Activated CD8-positive, alpha-beta memory T cell treated with anti-CD3 and anti-CD28 coated beads for 24 hours (primary cell): ENCODE results near the gene NTRK2.

Source experiments
- DNase-seq: peaks from one replicate; pipeline ENCODE4 v3.0.0-alpha.2; 2020

The NTRK2 gene

DNA sequence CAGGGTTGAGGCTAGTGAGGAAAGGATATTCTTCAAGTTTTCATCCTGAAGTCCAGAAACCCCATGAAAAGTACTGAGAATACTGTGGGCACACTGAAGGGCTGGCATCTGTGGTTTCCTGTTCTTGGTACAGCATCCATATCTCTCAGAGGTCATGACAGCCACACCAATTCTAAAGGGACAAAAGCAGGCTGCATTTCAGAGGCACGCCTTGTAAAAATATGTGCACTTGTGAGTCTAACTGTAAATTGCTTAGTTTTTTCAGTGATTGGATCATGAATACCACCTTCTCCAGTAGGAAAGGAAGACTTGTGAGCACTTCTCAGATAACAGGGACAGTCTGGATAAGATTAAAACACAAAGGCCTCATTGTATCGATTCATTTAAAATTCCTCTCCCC lies 230.9 kb downstream of the NTRK2 start:
- DNase-seq = no peak

DNA sequence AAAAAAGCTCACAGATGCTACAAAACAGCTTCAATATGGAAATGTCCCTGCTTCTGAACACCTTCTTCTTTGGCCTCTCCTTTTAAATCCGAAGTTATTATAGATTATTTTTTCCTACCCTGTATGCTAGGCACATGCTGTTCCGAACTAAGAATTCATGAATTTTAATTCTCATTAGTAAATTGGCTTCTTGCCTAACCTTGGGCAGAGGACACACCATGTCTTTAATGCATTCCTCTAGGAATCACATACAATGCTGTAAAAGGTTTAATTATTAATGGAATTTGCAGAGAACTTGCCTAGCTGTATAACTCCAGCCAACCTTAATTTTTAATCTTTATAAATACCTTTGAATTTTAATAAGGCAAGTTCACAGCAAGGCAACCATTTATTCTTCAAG lies 234.4 kb downstream of the NTRK2 start:
- no peak for DNase-seq

DNA sequence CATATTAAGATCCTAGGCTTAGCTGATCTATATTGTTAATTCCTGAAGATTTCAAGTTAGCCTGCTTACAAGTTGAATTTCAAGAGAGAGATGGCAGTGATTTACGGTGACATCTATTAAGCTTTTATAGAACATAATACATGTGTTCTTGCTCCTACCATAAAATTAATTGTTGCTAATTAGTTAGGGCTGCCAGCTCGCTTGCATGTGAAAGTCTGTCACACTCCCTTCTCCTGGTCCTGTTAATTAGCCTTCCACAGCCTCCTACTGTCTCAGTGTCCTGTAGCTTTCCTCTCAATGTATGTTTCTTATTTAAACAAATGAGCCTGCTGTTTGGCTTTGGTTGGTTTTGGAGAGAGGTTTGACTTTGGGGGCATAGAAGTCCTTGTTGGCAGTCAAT lies 247.2 kb downstream of the NTRK2 start:
- no peak for DNase-seq

DNA sequence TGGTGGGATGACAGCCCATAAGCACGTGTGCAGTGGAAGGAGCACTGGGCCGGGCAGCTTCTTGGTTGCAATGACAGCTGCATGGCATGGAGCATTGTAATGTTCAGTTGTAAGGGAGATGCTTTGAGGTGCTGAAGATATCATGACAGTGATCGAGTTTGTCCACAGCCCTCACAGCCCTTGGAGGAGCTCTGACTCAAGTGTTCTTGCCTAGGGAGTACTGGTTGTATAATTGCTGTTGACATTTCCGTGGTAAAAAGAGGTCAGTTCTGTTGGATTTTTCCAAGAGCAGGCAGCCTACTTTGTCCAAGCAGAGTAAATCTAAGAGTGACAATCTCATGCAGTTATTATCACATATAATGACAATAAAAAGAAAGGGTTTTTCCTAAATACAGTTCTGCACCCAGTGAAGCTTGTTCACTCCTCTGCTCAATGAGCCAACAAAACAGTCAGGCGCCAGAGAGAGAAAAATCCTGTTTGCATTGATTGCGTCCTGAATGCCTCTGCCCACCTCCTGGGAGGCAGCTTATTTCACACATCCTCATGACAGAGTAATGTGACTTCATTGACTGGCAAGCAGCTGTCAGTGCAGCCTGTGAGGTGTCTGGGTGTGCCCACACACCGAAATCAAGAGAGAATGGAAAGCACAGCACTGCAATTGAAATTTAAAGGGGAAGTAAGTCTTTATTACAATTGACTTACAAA lies 248.0 kb downstream of the NTRK2 start:
- no peak for DNase-seq

DNA sequence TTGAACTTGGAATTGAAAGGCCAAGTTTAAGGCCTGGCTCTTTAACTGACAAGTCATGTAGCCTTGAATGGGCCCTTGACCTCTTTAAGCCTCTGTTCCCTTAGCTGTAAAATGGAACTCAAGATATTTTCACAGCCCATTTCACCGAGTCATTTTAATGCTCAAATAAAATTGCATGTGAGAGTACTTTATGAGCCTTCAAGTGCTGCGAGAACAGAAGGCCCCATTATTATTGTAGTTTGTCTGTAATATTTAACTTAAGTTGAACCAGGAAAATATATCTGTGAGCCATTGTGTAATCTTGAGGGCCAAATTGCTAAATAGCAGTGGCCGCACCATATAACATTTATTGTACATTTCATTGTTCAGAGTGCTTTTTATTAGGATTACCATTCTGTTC lies 249.9 kb downstream of the NTRK2 start:
- no peak for DNase-seq

DNA sequence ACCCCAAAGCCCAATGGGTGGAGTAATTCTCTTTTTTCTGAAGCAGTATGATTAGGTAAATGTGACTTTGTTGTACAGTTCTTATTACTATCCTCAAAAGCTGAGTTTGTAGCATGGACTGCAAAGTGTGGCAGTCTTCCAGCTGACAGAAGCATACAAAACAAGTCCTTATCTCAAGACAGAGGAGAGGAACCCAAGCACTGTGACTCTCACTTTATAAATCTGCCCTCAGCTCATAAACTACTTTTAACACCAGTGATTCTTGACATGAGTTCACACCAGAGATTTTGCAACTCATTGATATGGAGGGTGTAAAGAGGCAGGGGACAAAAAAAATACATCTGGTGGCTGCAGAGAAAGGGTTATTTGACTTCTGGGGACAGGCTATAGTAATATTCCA lies 251.6 kb downstream of the NTRK2 start:
- no peak for DNase-seq

DNA sequence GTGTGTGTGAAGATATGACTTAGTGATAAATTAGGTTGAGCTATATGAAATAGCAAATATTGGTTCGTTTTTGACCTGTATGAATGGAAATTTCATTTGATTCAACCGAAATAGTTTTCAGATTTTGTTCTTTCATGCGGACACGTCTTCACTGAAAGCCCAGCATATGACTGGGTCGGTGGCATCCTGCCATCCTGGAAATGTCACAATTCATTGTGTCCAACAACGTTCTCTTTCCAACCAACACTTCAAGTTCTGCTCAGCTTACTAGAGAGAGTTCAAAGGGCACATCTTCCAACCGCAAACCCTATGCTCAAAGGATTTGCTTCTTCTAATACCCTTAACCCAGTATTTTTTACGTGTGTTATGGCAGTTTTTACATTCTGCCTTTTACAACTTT lies 252.5 kb downstream of the NTRK2 start:
- DNase-seq = no peak

DNA sequence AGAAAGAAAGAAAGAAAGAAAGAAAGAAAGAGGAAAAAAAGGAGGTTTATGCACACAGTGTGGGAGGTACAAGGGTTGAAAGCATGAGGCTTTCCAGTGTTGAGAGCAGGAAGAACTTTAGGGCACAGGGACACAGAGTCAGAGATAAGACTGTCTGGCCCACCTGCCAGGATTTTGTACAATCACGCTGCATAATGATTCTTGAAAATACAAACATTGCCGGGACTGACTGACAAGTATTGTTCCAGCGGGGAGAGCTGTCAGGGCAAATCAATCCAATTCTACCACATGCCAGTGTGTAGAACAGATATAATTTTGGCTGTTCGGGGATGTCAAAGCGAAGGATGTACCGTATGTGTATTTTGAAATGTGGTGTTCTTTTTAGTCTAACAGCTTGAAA lies 254.7 kb downstream of the NTRK2 start:
- DNase-seq = no peak

DNA sequence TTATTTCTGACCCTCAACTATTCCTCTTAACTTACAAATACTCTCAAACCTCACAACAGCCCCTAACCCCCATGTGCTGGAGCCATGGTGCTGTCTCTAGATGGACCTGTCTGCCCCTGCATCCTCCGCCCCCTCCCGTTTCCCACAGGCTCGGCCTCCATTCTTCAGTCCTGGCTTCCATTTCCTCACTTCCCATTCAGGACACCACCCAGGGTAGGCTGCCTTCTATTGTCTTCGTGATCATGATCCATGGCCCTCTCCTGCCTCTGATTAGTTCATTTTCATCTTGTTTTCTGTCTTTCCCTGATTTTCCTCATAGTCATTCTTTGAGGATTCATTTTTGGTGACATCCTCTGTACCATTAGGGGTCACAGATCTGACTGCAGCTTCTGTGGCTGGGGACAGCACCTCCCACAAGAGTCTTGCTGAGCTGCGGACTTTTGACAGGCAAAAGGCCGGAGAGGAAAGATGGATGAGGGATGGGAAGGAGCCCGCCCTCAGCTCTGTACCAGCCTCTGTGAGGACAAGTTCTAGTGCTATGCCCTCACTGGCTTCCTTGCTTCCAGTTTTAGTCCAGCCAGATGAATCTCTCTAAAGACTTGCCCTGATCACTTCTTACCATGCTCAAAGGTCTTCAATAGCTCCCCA lies 255.8 kb downstream of the NTRK2 start:
- DNase-seq = no peak

DNA sequence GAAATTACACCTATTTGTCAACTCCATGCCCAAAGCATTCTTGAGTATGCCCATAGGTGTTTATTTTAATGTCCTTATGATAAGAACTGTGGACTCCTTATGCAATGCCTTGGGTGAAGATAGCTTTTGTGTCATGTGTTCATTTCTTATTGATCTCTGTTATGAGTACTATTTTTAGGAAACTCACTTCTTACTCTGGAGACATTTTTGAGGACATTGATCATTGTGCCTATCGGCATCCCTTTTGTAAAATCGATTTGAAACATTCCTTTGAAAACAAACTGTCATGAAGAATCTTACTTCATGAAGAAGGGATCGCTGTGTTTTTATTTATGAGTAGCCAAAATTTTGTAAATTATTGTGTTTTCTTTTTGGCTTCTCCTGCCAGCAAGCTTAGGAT lies 257.3 kb downstream of the NTRK2 start:
- no peak for DNase-seq

DNA sequence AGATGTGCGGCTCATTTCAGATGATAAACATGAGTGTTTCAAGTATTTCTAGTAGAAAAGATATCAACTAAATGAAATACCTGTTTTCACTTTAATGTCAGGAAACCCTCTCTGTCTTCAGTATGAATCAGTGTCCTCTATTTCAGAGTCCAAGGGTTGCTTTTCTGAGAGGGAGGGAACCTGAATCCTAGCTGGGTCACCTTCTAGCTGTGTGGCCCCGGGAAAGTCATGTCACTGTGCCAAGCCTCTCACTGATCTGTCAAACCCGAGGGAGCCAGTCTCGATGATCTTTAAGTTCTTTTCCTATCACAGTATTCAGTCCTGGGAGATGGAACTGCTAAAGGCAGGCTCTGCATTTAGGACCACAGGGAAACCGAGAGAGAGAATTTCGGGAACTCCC lies 258.9 kb downstream of the NTRK2 start:
- DNase-seq = no peak

DNA sequence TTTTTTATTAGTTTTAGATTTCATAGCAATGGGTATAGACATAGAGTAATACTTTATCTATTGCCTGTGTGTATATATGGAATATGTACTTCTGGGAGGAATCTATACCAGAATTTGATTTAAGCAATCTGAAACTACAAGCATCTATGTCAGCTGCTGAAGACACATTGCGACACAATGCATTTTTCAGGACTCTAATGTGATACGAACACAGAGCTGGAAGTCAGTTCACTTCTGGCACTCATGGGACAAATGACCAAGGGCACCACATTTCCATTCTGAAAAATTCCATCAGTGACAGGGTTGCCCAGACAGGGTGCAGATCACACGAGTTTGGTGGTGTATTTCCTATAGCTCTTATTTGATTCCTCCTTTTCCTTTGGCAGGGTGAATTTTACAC lies 259.5 kb downstream of the NTRK2 start:
- DNase-seq = no peak

DNA sequence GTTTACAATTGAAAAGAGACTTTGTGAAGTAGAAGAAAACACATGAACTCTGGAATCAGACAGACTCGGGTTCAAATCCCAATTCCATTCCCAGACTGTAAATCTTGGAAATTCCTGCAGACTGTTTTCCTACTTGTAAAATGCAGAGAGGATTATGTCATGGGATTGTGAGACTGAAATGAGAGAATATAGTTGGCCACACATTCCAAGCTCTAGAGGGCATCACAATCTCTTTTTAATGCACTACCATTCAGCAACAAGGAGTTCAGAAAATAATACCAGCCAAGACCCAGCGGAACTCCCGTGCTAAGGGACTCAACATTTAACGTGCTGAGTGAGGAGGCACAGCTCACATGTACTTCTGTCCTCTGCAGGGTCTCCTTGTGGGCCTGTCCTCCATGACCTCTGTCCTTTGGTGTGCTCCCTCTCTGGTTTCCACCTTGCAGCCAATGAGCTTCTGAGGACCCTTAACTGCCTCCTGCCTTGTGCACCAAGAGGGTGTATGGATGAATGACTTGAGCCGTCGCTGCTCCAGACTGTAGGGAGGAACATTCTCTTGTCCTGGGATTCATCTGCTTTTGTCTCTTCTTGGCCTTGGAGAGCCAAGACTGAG lies 263.5 kb downstream of the NTRK2 start:
- DNase-seq = no peak

DNA sequence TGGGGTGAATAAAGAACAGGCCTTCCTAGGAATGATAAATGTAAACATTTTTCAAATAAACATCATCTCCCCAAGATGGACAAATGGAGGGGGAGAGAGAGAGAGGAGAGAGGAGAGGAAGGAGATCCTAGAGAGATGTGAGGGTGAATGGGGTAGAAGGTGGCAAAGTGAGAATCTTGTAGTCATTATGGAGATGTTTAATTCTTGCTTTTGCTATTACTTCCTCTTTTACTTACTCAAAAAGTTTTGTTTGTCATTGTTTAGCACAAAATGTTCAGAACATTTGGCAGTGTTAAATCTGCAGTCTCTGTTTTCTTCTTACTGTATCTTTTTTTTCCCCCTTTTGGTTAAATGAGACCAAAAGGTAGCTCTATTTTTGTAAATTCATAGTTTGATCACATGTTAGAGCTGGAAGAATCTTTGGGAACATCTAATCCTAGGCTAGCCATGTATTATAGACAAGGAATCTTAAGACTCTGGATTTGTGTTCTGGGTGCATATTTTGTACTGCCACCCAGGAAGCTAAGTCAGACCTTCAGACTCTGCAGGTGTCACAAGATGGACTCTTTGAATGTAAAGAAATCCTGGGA lies 266.1 kb downstream of the NTRK2 start:
- DNase-seq = no peak

DNA sequence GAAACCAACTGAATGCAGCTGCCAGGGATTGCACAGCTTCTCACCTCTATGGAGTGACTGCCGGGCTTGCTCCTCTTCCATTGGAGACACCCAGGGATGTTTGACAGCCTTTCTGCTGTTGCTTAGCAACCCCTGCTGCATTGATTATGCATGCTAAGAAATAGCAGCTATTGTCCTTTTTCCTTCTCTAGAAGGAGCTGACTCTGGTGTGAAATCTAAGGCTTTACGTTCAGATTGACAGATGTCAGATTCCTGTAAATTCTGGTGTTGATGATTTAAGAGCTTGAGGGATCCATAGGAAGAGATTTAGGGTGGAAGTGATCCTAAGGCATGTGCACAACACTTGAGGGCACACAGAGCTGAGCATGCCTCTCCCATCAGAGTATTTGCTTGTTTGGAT lies 267.7 kb downstream of the NTRK2 start:
- DNase-seq = no peak

DNA sequence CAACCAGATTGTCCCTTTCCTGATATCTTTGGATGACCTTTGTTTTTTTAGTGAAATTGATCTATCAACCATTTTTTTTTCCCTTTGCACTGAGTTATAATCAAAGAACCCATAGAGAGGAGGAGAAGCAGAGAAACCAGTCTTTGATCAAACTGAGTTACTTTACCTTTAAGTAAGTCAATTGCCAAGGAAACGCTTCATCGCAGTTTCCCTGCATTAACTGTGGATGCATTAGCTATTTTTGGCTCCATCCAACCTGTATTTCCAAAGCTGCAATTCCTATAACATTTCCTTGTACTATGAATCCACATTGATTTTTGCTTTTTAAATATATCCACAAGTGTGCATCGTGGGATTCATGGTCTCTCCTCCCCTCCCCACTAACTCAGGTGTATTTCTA lies 268.1 kb downstream of the NTRK2 start:
- DNase-seq = no peak

DNA sequence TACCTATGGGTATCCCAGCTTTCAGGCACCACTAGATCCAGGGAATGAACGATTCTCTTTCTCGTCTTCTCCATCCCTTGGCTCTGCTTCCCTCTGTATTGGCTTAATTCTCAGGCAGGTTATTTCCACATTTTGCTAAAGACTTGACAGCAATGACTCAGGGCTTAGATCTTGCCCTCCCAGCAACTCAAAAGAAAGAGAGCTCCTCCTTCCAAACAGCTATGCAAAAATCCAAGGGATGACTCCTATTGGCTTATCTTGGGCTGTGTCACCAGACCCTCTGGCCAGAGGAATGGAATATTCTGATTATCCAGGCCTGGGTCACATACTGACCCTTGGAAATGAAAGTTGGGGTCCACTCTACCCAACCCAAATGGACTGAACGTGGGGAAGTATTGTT lies 270.2 kb downstream of the NTRK2 start:
- DNase-seq = no peak

DNA sequence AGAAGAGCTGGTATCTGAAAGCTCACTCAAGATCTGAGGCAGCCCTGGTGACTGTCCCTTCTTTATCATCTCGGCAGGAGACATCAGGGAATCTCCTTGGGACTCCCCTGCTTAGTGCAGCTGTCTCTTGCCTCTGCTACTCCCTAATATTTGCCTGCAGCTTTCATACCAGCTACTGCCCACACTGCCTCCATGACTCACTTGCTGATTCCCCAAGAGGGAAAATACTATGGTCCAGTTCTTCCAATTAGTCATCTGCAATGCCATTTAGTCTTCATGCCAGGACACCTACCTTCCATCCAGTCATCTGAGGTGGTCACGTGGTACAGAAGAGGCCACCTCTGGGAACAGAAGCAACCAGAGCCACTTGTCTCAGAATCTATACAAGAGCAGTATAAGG lies 270.8 kb downstream of the NTRK2 start:
- no peak for DNase-seq

DNA sequence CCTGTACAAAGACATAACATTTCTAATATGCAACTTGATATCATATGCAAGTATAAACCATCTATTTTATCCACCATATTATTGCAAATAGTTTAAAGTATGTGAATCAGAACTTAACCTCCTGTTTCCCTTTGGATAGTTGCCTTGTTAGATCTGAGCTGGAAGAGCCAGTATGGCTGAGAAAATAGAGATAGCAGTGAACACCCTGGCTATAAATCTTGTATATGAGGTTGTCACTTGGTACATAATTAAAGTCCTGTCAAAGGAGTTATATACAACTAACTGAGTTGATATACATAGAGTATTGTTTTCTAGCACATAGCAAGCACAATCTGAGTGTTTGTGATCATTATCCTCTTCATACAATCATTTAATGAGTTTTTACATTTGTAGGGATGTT lies 272.3 kb downstream of the NTRK2 start:
- DNase-seq = no peak

DNA sequence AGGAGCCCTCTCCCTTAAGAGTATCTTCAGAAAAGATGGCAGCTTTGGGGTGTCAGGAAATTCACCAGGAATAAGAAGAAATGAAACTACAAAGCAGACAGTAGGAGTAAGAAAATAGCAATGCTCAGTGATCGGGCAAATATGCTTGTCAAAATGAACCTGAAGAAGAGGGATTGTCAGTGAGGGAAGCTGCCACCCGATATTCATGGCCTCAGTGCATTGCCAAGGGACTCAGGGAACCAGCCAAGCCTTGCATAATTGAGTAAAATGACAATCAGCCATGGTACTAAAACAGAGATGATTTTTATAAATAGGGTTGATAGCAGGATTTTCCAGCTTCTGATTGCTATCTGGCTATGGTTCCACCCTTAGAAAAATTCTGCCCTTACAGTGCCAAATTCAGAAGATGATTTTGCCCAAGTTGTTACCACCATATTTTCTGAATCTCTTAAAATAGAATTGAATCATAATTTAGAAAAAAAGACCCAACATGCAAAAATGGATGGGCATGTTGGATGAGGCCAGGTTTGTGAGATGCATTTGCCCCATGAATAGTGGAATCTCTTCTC lies 274.0 kb downstream of the NTRK2 start:
- no peak for DNase-seq

DNA sequence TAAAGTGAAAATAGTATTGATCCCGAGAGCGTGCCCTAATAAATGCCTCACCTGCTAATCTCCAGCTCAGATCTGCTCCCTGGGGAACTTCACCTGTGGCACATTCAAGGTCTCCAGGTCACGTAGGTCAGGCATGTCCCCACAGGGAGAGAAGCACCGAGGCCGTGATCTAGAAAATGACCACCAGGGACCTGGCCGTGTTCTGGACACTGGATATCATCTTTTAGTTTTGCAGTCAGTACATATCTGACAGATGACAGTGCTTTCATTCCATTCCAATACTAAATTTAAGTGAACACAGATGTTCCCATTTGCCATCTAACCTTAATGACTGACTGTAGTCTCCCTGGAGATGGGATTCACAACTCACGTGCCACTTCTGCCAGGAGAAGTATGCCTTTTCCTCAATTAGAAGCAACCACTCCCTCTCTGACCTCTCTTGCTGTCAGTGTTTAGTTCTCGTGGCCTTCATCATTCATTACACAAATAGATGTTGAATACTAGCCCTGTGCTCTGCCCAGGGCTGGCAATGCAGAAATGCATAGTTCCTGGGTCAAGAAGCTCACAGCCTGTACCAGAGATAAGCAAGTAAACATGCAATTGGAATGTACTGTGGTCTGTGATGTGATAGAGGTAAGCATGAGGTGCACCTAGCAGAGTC lies 276.5 kb downstream of the NTRK2 start:
- no peak for DNase-seq

DNA sequence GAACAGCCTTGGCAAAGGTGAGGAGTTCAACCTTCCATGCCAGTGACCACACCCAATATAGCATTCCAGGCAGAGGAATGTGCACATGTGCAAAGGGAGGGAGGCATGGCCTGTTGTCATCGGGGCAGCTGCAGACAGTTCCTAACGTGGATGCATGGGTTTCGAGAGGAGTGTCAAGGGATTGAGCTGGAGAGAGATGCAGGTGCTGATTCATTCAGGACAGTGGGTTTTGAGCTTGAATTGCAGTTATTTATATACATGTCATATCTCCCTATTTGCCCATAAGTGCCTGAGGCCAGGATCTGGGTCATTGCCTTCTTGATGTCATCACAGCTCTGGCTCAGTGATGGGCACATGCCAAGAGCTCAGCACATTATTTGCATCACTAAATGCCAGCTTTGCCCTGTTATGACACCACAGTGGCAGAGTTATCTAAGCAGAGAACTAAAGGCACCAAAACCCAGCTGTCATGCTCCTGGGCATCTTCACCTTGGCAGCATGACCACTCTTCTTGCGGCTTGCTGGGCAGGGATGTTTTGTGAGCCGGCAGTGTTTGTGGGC lies 278.0 kb downstream of the NTRK2 start:
- DNase-seq = no peak

DNA sequence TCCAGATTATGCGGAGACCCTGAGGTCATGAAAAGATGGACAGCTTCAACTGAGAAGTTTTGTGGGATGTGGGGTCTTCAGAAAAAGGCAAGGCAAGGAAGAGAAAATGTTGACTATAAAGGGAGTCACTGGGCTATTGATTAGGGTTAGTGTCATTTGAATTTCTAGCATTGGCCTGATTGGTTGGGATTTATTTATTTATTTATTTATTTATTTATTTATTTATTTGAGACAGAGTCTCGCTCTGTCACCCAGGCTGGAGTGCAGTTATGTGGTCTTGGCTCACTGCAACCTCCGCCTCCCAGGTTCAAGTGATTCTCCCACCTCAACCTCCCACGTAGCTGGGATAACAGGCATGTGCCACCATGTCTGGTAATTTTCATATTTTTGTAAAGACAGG lies 279.7 kb downstream of the NTRK2 start:
- no peak for DNase-seq
